ENCODE results near the gene UPF1.

Gene UPF1

DNA sequence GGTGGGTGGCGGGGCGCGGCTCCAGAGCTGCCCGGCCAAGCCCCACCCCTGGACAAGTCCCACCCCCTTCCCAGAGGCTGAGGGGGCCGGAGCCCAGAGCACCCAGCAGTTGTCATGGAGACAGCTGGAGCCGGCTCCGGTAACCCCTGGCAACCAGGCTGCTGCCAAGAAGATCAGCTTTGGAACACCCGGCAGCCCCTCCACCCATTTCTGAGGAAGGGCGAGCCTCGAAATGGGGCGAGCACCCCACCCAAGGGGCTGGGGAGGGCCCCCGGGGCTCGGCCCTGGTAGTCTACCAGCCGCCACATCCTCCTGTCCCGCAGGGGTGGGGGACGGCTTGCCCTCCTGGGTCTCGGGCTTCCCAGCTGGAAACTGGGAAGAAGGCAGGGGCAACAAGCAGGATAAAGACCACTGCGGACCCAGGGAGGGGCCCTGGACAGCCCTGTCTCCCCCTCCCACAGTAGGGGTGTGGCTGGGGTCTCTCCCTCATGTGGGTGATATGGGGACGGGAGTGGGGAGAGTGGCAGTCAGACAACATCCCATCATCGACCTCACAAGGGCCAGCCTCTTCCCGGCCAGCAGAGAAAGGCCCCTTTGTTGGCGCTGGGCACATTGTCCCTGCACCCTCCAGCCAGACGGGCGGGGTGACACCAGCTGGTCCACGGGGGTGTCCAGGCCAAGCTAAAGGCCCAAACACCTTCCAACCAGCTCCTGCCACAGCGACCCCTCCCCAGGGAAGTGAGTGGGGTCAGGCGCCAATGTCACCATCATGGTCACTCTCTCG lies 62.7 kb downstream of the UPF1 start:
- TF ChIP-seq, protein P1, sequence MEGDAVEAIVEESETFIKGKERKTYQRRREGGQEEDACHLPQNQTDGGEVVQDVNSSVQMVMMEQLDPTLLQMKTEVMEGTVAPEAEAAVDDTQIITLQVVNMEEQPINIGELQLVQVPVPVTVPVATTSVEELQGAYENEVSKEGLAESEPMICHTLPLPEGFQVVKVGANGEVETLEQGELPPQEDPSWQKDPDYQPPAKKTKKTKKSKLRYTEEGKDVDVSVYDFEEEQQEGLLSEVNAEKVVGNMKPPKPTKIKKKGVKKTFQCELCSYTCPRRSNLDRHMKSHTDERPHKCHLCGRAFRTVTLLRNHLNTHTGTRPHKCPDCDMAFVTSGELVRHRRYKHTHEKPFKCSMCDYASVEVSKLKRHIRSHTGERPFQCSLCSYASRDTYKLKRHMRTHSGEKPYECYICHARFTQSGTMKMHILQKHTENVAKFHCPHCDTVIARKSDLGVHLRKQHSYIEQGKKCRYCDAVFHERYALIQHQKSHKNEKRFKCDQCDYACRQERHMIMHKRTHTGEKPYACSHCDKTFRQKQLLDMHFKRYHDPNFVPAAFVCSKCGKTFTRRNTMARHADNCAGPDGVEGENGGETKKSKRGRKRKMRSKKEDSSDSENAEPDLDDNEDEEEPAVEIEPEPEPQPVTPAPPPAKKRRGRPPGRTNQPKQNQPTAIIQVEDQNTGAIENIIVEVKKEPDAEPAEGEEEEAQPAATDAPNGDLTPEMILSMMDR (IDR thresholded peaks at IDR 0.05; ENCODE audit: low read depth, low read length), result no peak
- peak overlapping the region in 1 of 2 donors; percentile 32 for H3K4me3 ChIP-seq (replicated peaks in 1 of 2; ENCODE audit: low read depth in 2 of 2, low read length in 2 of 2)
- DNase-seq (ENCODE audit: low read depth in 2 of 2), result peak; percentile 42 to 68

DNA sequence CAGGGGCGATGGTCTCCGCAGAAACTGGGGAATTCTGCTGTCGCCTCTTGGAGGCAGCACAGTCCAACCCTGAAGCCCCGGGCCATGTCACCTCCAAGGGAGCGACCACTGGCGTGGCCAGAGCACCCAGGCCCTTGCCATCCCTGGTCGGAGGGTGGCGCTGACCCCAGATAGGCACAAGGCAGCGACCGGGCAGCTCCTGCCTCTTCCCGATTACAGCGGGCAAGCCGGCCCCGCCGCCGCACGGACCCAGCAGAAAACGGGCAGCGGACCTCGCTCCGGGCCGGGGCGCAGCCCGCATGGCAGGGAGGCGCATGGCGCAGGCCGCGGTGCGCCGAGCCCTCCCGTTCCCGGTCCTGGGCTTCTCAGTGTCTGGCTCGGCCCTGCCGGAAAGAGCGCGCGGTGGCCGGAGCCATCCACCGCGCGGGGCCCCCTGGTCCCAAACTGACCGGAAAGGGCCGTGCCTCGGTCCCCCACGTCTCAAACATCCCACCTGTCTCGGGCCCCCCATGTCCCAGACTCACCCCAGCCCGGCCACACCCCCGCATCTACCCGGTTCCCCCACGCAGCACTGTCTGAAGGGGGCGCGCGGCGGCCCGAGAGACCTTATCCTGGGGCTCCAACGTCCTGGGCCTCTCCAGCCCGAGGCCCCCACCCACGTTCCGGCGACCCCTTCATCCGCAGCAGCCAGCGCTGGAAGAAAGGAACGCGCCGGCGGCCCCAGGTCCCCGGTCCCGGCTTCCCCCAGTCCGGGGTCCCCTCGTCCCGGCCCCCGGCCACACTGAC lies 63.5 kb downstream of the UPF1 start:
- peak overlapping the region; percentile 41 to 53 for H3K4me3 ChIP-seq (replicated peaks in 1 of 2; ENCODE audit: low read depth in 2 of 2, low read length in 2 of 2)
- TF ChIP-seq, protein P1 (IDR thresholded peaks at IDR 0.05; ENCODE audit: low read depth, low read length), result peak; percentile 36
- peak; percentile 33 to 35 for DNase-seq (ENCODE audit: low read depth in 2 of 2)

DNA sequence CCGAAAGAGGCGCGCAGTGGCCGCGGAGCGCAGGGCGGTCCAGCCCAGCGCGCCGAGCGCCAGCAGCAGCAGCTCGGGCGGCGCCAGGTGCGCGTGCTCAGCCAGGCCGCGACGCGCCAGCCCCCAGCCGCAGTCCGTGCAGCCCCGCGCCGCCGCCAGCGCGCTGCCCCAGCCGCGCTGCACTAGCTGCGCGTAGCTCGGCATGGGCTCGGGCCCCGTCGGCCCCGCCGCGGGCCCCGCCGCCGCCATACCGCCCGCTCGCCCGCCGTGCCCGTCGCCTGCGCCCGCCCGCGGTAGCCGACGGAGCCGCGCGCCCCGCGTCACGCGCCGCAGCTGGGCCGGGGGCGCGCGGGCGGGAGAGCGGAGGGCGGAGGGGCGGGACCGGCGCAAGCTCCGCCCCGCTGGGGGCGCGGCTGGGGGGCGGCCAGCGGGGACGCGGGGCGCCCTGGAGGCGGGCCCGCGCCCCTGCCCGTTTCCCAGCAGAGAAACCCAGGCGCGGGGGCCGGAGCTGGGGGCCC lies 64.1 kb downstream of the UPF1 start, which contains the start of gene CERS1:
CERS1 (minus strand) TSS at position 335 of the 518 bp plus-strand sequence; CDS start at position 249, 86 bp downstream.
- TF ChIP-seq, protein P1 (IDR thresholded peaks at IDR 0.05; ENCODE audit: low read depth, low read length), result no peak
- peak within 1 kb of the TSS; percentile 41 to 53 for H3K4me3 ChIP-seq (replicated peaks in 1 of 2; ENCODE audit: low read depth in 2 of 2, low read length in 2 of 2)
- DNase-seq (ENCODE audit: low read depth in 2 of 2), result no peak

DNA sequence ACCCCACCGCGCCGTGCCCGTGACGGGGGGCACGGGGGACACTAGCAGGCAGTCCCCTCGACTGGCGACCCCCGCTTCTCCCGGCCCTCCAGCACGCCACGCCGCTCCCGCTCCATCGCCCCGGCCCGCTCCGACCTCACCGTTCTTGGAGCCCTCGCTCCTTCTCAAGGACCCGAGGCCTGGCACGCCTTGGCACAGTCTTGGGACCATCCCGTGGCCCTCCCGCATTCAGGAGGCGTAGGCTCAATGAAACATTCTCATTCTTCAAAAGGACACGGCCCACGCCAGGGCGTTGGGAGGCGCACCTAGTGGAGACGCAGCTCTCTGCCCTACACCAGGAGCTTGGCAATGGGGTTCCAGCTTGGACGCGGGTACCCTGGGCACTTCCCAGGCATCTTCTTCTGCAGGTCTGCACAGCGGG lies 64.7 kb downstream of the UPF1 start:
- H3K4me3 ChIP-seq (replicated peaks in 1 of 2; ENCODE audit: low read depth in 2 of 2, low read length in 2 of 2), result peak overlapping the region in 1 of 2 donors; percentile 11
- TF ChIP-seq, protein P1 (IDR thresholded peaks at IDR 0.05; ENCODE audit: low read depth, low read length), result no peak

DNA sequence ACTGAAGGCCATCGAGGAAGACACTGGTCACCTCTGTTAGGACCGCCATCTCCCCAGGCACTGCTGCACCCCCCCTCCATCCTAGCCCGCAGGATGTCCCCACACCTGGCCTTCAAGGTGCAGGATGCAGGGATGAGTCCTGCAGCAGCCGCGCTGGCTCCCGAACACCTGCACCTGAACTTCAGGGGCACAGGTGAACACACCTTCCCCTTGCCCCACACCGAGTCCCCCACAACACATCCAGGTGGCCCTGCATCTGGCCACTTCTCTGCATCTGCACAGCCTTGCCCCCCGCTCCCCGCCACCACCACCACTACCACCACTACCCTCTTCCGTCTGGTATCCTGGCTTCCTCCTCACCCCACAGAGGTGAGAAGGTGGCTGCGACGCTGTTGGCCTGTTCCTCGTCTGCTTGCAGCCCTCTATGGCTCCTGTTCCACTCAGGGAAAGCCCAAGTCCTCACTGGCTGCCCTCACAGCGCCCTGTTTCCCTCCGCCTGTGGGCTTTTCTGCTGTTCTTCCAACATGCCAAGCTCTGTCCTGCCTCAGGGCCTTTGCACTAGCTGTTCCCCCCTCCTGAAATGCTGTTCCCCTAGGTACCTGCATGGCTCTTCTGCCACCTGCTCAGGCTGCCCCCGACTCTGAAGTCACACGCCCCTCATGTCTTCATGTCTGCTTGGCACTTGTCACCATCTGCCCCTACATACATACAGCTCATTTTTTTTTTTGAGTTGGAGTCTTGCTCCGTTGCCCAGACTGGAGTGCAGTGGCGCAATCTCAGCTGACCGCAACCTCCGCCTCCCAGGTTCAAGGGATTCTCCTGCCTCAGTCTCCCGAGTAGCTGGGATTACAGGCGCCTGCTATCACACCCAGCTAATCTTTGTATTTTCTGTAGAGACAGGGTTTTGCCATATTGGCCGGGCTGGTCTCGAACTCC lies 65.6 kb downstream of the UPF1 start:
- TF ChIP-seq, protein P1 (IDR thresholded peaks at IDR 0.05; ENCODE audit: low read depth, low read length), result no peak
- no peak for DNase-seq (ENCODE audit: low read depth in 2 of 2)
- no peak overlapping the region for H3K4me3 ChIP-seq (replicated peaks in 1 of 2; ENCODE audit: low read depth in 2 of 2, low read length in 2 of 2)

More for the DNA sequence above, 64.7 kb downstream of the UPF1 start:
- DNase-seq (ENCODE audit: low read depth in 2 of 2), result no peak

All from cardiac fibroblast (primary cell).